Measurements from ENCODE around the gene TRIM67. TPM values are rescaled to one million over a fixed set of nuclear protein-coding genes. Genes with fewer than 3 reads are reported as not detected.

The TRIM67 gene
- total and polyA plus RNA-seq, 9 of the 15 experiments (the other 6 are each of a cell fraction or from before 2014, with no cell fraction given) = 0.04 to 0.60 (median 0.31) TPM

GRCh38 chr1:231213831-231214573, 52.1 kb downstream of the TRIM67 start:
- no peaks in the 10 kb centered on the region for H3K79me2 ChIP-seq (ENCODE audit: control insufficient read depth, insufficient read depth, low read length)
- ChIA-PET CTCF (ENCODE audit: low intra/inter-chr PET ratio) (no interaction called here), POLR2A (interaction anchor here (1.2 kb wide), 1 partner anchor 13 kb away, joined by 4 read pairs; no protein-coding TSS in a partner anchor)
- no peak overlapping the region for H3K27ac ChIP-seq (ENCODE audit: extremely low read depth, low read depth, low read length)
- no peaks in the 10 kb centered on the region for H3K36me3 ChIP-seq (ENCODE audit: control insufficient read depth, insufficient read depth, low read length)
- BruUV-seq (replicated peaks) = no TSS peak
- DNase-seq (ENCODE audit: extremely low read depth in 1 of 4, low spot score in 3 of 4) (no peak), ATAC-seq (no peak), FAIRE-seq (no peak)
- 44% methylated on average over 19 of the region's 22 CpGs for WGBS (ENCODE audit: insufficient coverage, low coverage, missing lambda C conversion rate)
- in situ Hi-C loops (cut with MboI) = loop anchor here (5.0 kb wide), 2 partner anchors 302 to 412 kb away; no protein-coding TSS in a partner anchor
- peaks cover 31 to 44% of the 10 kb centered on the region in 2 experiments for H3K27me3 ChIP-seq (ENCODE audit: control insufficient read depth in 2 of 2, insufficient read depth in 2 of 2, low read length in 2 of 2)
- no peak overlapping the region for H3K9ac ChIP-seq (ENCODE audit: insufficient read depth in 1 of 2, low read depth in 2 of 2, low read length in 2 of 2)
- H3K9me1 ChIP-seq (ENCODE audit: control insufficient read depth, insufficient read depth, low read length) = no peaks in the 10 kb centered on the region
- intact Hi-C loops (cut with micrococcal nuclease) = loop anchor here (5.0 kb wide), 1 partner anchor 388 kb away; no protein-coding TSS in a partner anchor
- peaks cover 0 to 15% of the 10 kb centered on the region in 2 experiments; a peak in 2 of 5 replicates for H3K4me1 ChIP-seq (replicated peaks in 1 of 2; ENCODE audit: control insufficient read depth in 2 of 2, insufficient read depth in 2 of 2, low read length in 2 of 2)
- H4K20me1 ChIP-seq (replicated peaks; ENCODE audit: control insufficient read depth, insufficient read depth, low read length) = no peaks in the 10 kb centered on the region
- H3K4me2 ChIP-seq (ENCODE audit: insufficient read depth, low read length) = no peak overlapping the region
- H2AFZ ChIP-seq (ENCODE audit: low read depth, low read length) = no peak overlapping the region
- no peaks in the 10 kb centered on the region for H3K9me3 ChIP-seq (replicated peaks; ENCODE audit: control insufficient read depth, insufficient read depth, low read depth, low read length)
- H3K4me3 ChIP-seq = no peak overlapping the region
- TF ChIP-seq KAT2B (IDR thresholded peaks at IDR 0.05; ENCODE audit: low read depth, low read length) = no peak
- no peak for TF ChIP-seq E2F4 (CRISPR knock-in tag; IDR thresholded peaks at IDR 0.05; ENCODE audit: low read depth)
- no peak for TF ChIP-seq RFX1 (IDR thresholded peaks at IDR 0.05)
- TF ChIP-seq KLF1 (tag; IDR thresholded peaks at IDR 0.05) = no peak
- no peak for TF ChIP-seq ZNF785 (CRISPR knock-in tag; IDR thresholded peaks at IDR 0.05)
- no peak for TF ChIP-seq SLC30A9 (CRISPR knock-in tag; IDR thresholded peaks at IDR 0.05)
- TF ChIP-seq ZKSCAN3 (CRISPR knock-in tag; IDR thresholded peaks at IDR 0.05) = no peak
- TF ChIP-seq ZNF197 (CRISPR knock-in tag; IDR thresholded peaks at IDR 0.05; ENCODE audit: low read depth) = no peak
- TF ChIP-seq ZNF449 (CRISPR knock-in tag; IDR thresholded peaks at IDR 0.05) = no peak
- TF ChIP-seq MITF (IDR thresholded peaks at IDR 0.05) = no peak
- TF ChIP-seq ZNF76 (CRISPR knock-in tag; IDR thresholded peaks at IDR 0.05; ENCODE audit: borderline replicate concordance) = no peak
- no peak for TF ChIP-seq ZNF146 (CRISPR knock-in tag; IDR thresholded peaks at IDR 0.05; ENCODE audit: unreplicated experiment)
- no peak for TF ChIP-seq NR1H2 (CRISPR knock-in tag; IDR thresholded peaks at IDR 0.05)
- TF ChIP-seq SP2 (IDR thresholded peaks at IDR 0.05; ENCODE audit: extremely low read depth, low read depth, low read length, poor library complexity, severe bottlenecking) = no peak
- no peak for TF ChIP-seq OTX1 (CRISPR knock-in tag; IDR thresholded peaks at IDR 0.05)

Data from K562 (cell line).